MM.1S (cell line): ENCODE results near the gene MVD.

Experiments
- EZH2 ChIP-seq: fragments of 300-600 bp; sonication (generic); optimal IDR thresholded peaks from 2 replicates; pipeline ENCODE3; 2017; ENCODE audit warnings: low read depth, mild to moderate bottlenecking, antibody characterized with exemption, low read length, mixed read lengths
- TF ChIP-seq, protein P1 (sequence below): fragments of 300-600 bp; sonication (generic); IDR thresholded peaks from 2 replicates; pipeline ENCODE4 v1.5.1; 2016; ENCODE audit warnings: antibody characterized with exemption, low read length, mixed read lengths

DNA sequence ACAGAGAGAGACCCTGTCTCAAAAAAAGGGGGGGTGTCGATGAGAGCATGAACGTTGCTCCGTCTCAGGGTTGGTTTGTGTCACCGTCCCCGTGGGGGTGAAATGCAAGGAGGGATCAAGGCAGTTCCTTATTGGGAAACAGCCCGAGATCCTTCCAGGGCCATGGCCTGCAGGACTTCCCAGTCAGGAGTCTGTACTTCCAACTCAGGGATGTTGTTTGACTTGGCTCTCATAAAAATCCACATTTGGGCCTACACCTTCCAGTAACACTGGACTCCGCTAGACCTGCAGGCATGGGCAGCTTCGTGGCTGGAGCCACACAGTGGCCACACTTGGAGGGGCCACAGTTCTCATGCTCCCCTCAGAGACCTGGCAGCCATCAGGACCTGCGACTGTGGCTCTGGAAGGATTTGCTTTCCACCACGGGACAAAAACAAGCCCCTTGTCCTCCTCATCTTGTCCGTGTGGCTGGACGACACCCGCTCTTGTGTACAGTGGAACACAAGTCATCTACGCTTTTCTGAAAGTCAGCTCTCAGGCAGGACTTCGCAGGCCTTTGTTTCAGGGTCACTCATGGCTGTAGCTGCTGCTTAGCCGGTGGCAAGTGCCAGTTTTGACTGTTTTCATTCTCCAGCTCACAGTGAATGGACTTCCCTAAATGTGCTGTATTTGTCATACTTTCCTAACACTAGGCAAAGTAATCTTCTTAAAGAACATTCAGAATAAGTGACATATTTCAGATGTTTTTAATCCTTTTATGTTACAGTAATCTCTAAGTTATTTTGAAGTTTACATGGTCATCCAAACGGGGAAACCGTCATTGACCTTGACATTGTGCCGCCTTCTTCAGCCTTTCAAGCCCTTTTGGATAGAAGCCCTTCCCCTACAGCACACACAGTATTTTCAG is 48.7 kb downstream of the MVD start:
- TF ChIP-seq, protein P1, sequence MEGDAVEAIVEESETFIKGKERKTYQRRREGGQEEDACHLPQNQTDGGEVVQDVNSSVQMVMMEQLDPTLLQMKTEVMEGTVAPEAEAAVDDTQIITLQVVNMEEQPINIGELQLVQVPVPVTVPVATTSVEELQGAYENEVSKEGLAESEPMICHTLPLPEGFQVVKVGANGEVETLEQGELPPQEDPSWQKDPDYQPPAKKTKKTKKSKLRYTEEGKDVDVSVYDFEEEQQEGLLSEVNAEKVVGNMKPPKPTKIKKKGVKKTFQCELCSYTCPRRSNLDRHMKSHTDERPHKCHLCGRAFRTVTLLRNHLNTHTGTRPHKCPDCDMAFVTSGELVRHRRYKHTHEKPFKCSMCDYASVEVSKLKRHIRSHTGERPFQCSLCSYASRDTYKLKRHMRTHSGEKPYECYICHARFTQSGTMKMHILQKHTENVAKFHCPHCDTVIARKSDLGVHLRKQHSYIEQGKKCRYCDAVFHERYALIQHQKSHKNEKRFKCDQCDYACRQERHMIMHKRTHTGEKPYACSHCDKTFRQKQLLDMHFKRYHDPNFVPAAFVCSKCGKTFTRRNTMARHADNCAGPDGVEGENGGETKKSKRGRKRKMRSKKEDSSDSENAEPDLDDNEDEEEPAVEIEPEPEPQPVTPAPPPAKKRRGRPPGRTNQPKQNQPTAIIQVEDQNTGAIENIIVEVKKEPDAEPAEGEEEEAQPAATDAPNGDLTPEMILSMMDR: no peak
- TF ChIP-seq EZH2: no peak
